ENCODE measurements around the gene PLAAT3. TPM values are rescaled to one million over a fixed set of nuclear protein-coding genes. Genes with fewer than 3 reads are reported as not detected.
"Not testable (repeated sequence)": the region's sequence is repeated elsewhere in the genome, so short reads cannot be mapped to it uniquely, and the experiment has no call there.

The PLAAT3 gene
- total RNA-seq, 1 donor from 2014 or later, result 2.1 TPM

- DNase-seq (ENCODE audit: low read depth) (no peak), FAIRE-seq (no peak)
- no peaks in the 10 kb centered on the region for H3K27me3 ChIP-seq (ENCODE audit: control insufficient read depth, insufficient read depth, low read length)
- no peak overlapping the region for H3K4me3 ChIP-seq (ENCODE audit: low read depth, low read length)
- no peak for TF ChIP-seq CTCF (IDR thresholded peaks at IDR 0.05; ENCODE audit: insufficient read depth, low read length, severe bottlenecking)
- H3K36me3 ChIP-seq (ENCODE audit: control insufficient read depth, insufficient read depth, low read length), result no peaks in the 10 kb centered on the region
Measured at GRCh38 chr11:63621071-63621470, 6.8 kb upstream of the PLAAT3 start.

GRCh38 chr11:63619967-63620366 lies 5.7 kb upstream of the PLAAT3 start:
- H3K4me3 ChIP-seq (ENCODE audit: low read depth, low read length), result no peak overlapping the region
- no peak for FAIRE-seq
- no peaks in the 10 kb centered on the region for H3K36me3 ChIP-seq (ENCODE audit: control insufficient read depth, insufficient read depth, low read length)
- no peak for DNase-seq (ENCODE audit: low read depth)
- no peak for TF ChIP-seq CTCF (IDR thresholded peaks at IDR 0.05; ENCODE audit: insufficient read depth, low read length, severe bottlenecking)
- no peaks in the 10 kb centered on the region for H3K27me3 ChIP-seq (ENCODE audit: control insufficient read depth, insufficient read depth, low read length)

GRCh38 chr11:63617686-63618085 lies 3.5 kb upstream of the PLAAT3 start:
- DNase-seq (ENCODE audit: low read depth); H3K27me3 ChIP-seq (ENCODE audit: control insufficient read depth, insufficient read depth, low read length); FAIRE-seq; H3K36me3 ChIP-seq (ENCODE audit: control insufficient read depth, insufficient read depth, low read length); H3K4me3 ChIP-seq (ENCODE audit: low read depth, low read length): not testable (repeated sequence)

GRCh38 chr11:63616953-63617352 lies 2.7 kb upstream of the PLAAT3 start:
- no peaks in the 10 kb centered on the region for H3K36me3 ChIP-seq (ENCODE audit: control insufficient read depth, insufficient read depth, low read length)
- H3K27me3 ChIP-seq (ENCODE audit: control insufficient read depth, insufficient read depth, low read length), result no peaks in the 10 kb centered on the region
- H3K4me3 ChIP-seq (ENCODE audit: low read depth, low read length), result no peak overlapping the region
- DNase-seq (ENCODE audit: low read depth) (no peak), FAIRE-seq (no peak)
- TF ChIP-seq CTCF (IDR thresholded peaks at IDR 0.05; ENCODE audit: insufficient read depth, low read length, severe bottlenecking), result no peak

GRCh38 chr11:63613517-63614135 lies 607 bp downstream of the PLAAT3 start:
- H3K27me3 ChIP-seq (ENCODE audit: control insufficient read depth, insufficient read depth, low read length), result no peaks in the 10 kb centered on the region
- no peak for FAIRE-seq
- no peak for TF ChIP-seq CTCF (IDR thresholded peaks at IDR 0.05; ENCODE audit: insufficient read depth, low read length, severe bottlenecking)
- H3K4me3 ChIP-seq (ENCODE audit: low read depth, low read length), result peak overlapping the region; percentile 38
- DNase-seq (ENCODE audit: low read depth), result no peak
- H3K36me3 ChIP-seq (ENCODE audit: control insufficient read depth, insufficient read depth, low read length), result no peaks in the 10 kb centered on the region

- H3K4me3 ChIP-seq (ENCODE audit: low read depth, low read length), result no peak overlapping the region
- FAIRE-seq, result no peak
- no peaks in the 10 kb centered on the region for H3K27me3 ChIP-seq (ENCODE audit: control insufficient read depth, insufficient read depth, low read length)
- H3K36me3 ChIP-seq (ENCODE audit: control insufficient read depth, insufficient read depth, low read length), result no peaks in the 10 kb centered on the region
- TF ChIP-seq CTCF (IDR thresholded peaks at IDR 0.05; ENCODE audit: insufficient read depth, low read length, severe bottlenecking), result no peak
- no peak for DNase-seq (ENCODE audit: low read depth)
Measured at GRCh38 chr11:63612181-63612580, 2.1 kb downstream of the PLAAT3 start.
